ENCODE data around the gene ZNF487. TPM values are rescaled to one million over a fixed set of nuclear protein-coding genes. Genes with fewer than 3 reads are reported as not detected.
"Not testable (repeated sequence)": the region's sequence is repeated elsewhere in the genome, so short reads cannot be mapped to it uniquely, and the experiment has no call there.

The ZNF487 gene
- total RNA-seq, 1 donor from 2014 or later: 1.9 TPM

- TF ChIP-seq CTCF (IDR thresholded peaks at IDR 0.05; ENCODE audit: insufficient read depth, low read length, poor library complexity, severe bottlenecking): no peak
- Histone ChIP-seq H3K36me3 (ENCODE audit: control insufficient read depth, insufficient read depth, low read length) (no peaks in the 10 kb centered on the region), H3K27me3 (ENCODE audit: control insufficient read depth, insufficient read depth, low read length) (no peaks in the 10 kb centered on the region), H3K4me3 (ENCODE audit: low read depth, low read length) (no peak overlapping the region)
- no peak for DNase-seq (ENCODE audit: low read depth)
These were observed 15.5 kb downstream of the ZNF487 start for GRCh38 chr10:43452356-43452914.

- TF ChIP-seq CTCF (IDR thresholded peaks at IDR 0.05; ENCODE audit: insufficient read depth, low read length, poor library complexity, severe bottlenecking): no peak
- no peak overlapping the region for H3K4me3 ChIP-seq (ENCODE audit: low read depth, low read length)
- no peak for DNase-seq (ENCODE audit: low read depth)
- H3K27me3 ChIP-seq (ENCODE audit: control insufficient read depth, insufficient read depth, low read length): no peaks in the 10 kb centered on the region
- no peaks in the 10 kb centered on the region for H3K36me3 ChIP-seq (ENCODE audit: control insufficient read depth, insufficient read depth, low read length)
These were observed 16.4 kb downstream of the ZNF487 start for GRCh38 chr10:43453266-43453831.

GRCh38 chr10:43454025-43454424, 17.1 kb downstream of the ZNF487 start:
- not testable (repeated sequence) for H3K36me3 ChIP-seq (ENCODE audit: control insufficient read depth, insufficient read depth, low read length); H3K27me3 ChIP-seq (ENCODE audit: control insufficient read depth, insufficient read depth, low read length)

GRCh38 chr10:43456561-43456960, 19.6 kb downstream of the ZNF487 start:
- not testable (repeated sequence) for DNase-seq (ENCODE audit: low read depth); H3K4me3 ChIP-seq (ENCODE audit: low read depth, low read length); H3K36me3 ChIP-seq (ENCODE audit: control insufficient read depth, insufficient read depth, low read length); H3K27me3 ChIP-seq (ENCODE audit: control insufficient read depth, insufficient read depth, low read length)

More at GRCh38 chr10:43454025-43454424, 17.1 kb downstream of the ZNF487 start:
- DNase-seq (ENCODE audit: low read depth); H3K4me3 ChIP-seq (ENCODE audit: low read depth, low read length): not testable (repeated sequence)

GRCh38 chr10:43458227-43458626, 21.3 kb downstream of the ZNF487 start:
- DNase-seq (ENCODE audit: low read depth): no peak
- TF ChIP-seq CTCF (IDR thresholded peaks at IDR 0.05; ENCODE audit: insufficient read depth, low read length, poor library complexity, severe bottlenecking): no peak
- no peak overlapping the region for H3K4me3 ChIP-seq (ENCODE audit: low read depth, low read length)
- no peaks in the 10 kb centered on the region for H3K36me3 ChIP-seq (ENCODE audit: control insufficient read depth, insufficient read depth, low read length)
- H3K27me3 ChIP-seq (ENCODE audit: control insufficient read depth, insufficient read depth, low read length): no peaks in the 10 kb centered on the region

GRCh38 chr10:43461950-43462349, 25.0 kb downstream of the ZNF487 start:
- Histone ChIP-seq H3K4me3 (ENCODE audit: low read depth, low read length) (no peak overlapping the region), H3K27me3 (ENCODE audit: control insufficient read depth, insufficient read depth, low read length) (no peaks in the 10 kb centered on the region)

GRCh38 chr10:43465086-43465735, 28.3 kb downstream of the ZNF487 start:
- H3K4me3 ChIP-seq (ENCODE audit: low read depth, low read length); H3K36me3 ChIP-seq (ENCODE audit: control insufficient read depth, insufficient read depth, low read length); DNase-seq (ENCODE audit: low read depth); H3K27me3 ChIP-seq (ENCODE audit: control insufficient read depth, insufficient read depth, low read length): not testable (repeated sequence)

More at GRCh38 chr10:43461950-43462349, 25.0 kb downstream of the ZNF487 start:
- TF ChIP-seq CTCF (IDR thresholded peaks at IDR 0.05; ENCODE audit: insufficient read depth, low read length, poor library complexity, severe bottlenecking): peak; percentile 46
- no peaks in the 10 kb centered on the region for H3K36me3 ChIP-seq (ENCODE audit: control insufficient read depth, insufficient read depth, low read length)
- DNase-seq (ENCODE audit: low read depth): peak; percentile 44

GRCh38 chr10:43465736-43466120, 28.8 kb downstream of the ZNF487 start:
- H3K27me3 ChIP-seq (ENCODE audit: control insufficient read depth, insufficient read depth, low read length); H3K36me3 ChIP-seq (ENCODE audit: control insufficient read depth, insufficient read depth, low read length); DNase-seq (ENCODE audit: low read depth); H3K4me3 ChIP-seq (ENCODE audit: low read depth, low read length): not testable (repeated sequence)

Measured in kidney epithelial cell (primary cell).